Sigmoid colon (tissue), 4 donors: ENCODE measurements around the gene NPB.

Experiments
- CTCF ChIP-seq, 4 experiments: fragments of 450-650 bp in 3 of 4; fragments of 200-600 bp in 1 of 4; IDR thresholded peaks; one replicate each; pipeline ENCODE4 v1.5.1; 2016 to 2019; ENCODE audit warnings: antibody characterized with exemption in 4 of 4, mild to moderate bottlenecking in 3 of 4, moderate library complexity in 2 of 4
- POLR2A ChIP-seq, 2 donors: fragments of 450-650 bp; IDR thresholded peaks; one replicate each; pipeline ENCODE4 v1.6.1; 2016; ENCODE audit warnings: antibody characterized with exemption in 2 of 2, mild to moderate bottlenecking in 2 of 2, moderate library complexity in 2 of 2
- POLR2AphosphoS5 ChIP-seq, 4 donors: sonication (generic); formaldehyde crosslinking; IDR thresholded peaks; one replicate each; pipeline ENCODE4 v1.6.1; 2017; ENCODE audit warnings: antibody characterized with exemption in 4 of 4

DNA sequence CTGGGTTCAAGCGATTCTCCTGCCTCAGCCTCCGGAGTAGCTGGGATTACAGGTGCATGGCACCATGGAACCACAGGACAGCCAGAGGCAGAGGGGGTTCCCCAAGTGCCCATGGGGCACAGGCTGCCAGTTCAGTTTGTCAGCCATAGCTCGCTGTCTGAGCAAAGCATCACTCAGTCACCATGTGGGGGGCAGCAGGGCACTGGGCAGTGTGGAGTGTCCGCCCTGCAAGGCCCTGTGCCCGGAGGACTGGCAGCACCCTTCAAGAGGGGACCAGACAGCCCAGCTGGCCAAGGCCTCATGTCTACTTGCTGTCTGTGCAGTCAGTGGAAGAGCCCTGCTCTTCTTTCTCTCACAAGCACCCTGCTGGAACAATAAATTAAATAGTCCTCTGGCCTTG is 17.1 kb upstream of the NPB start:
- no peak for TF ChIP-seq POLR2AphosphoS5 (IDR thresholded peaks at IDR 0.05)
- no peak for TF ChIP-seq CTCF (IDR thresholded peaks at IDR 0.05)
- no peak for TF ChIP-seq POLR2A (IDR thresholded peaks at IDR 0.05)
